Panc1 (cell line): ENCODE results near the gene NUP98. TPM values are rescaled to one million over a fixed set of nuclear protein-coding genes. Genes with fewer than 3 reads are reported as not detected.

ENCODE experiments used
- ATAC-seq: fragments of 200-7000 bp; cut with Tn5 transposase; 2 replicates; pipeline ENCODE4 v1.9.1; 2020; ENCODE audit warnings: mild to moderate bottlenecking, moderate library complexity
- BruUV-seq: library from RNA; stranded (reverse); fragments of 400-500 nt; replicated peaks from 2 replicates; lab custom pipeline; 2021; lab: Mats Ljungman, UMichigan
- CTCF ChIA-PET: fragments of 300-600 bp; sonication (Branson Sonifier 250); formaldehyde crosslinking; loops from one replicate; lab custom pipeline; 2022; ENCODE audit warnings: antibody characterized with exemption; lab: Charles Lee
- POLR2A ChIA-PET: fragments of 300-600 bp; sonication (Branson Sonifier 250); formaldehyde crosslinking; loops from one replicate; lab custom pipeline; 2022; ENCODE audit warnings: antibody characterized with exemption; lab: Charles Lee
- DNase-seq: peaks from one replicate; pipeline ENCODE4 v3.0.0-alpha.2; 2010; ENCODE audit warnings: low read depth, low spot score
- H3K27ac ChIP-seq: 2 replicates; pipeline ENCODE4 v1.5.1; 2011; ENCODE audit warnings: mild to moderate bottlenecking, low read length, inconsistent platforms
- H3K27me3 ChIP-seq: fragments of 200-500 bp; sonication (Bioruptor generic); 2 replicates; pipeline ENCODE4 v1.6.0; 2014; ENCODE audit warnings: low read length, inconsistent platforms; ENCODE audit not compliant: control insufficient read depth, insufficient read depth
- H3K36me3 ChIP-seq: fragments of 200-500 bp; sonication (Bioruptor generic); 2 replicates; pipeline ENCODE4 v1.5.1; 2014; ENCODE audit warnings: inconsistent platforms, mild to moderate bottlenecking, low read length, moderate library complexity; ENCODE audit not compliant: control insufficient read depth, insufficient read depth
- H3K4me1 ChIP-seq: 2 replicates; pipeline ENCODE4 v1.5.1; 2011; ENCODE audit warnings: inconsistent platforms, mild to moderate bottlenecking, low read length, moderate library complexity; ENCODE audit not compliant: control insufficient read depth, insufficient read depth
- H3K4me3 ChIP-seq, 2 experiments: 2 replicates each; pipeline ENCODE4 v1.5.1; 2011 to 2012; ENCODE audit warnings: low read depth in 2 of 2, low read length in 2 of 2, mild to moderate bottlenecking in 2 of 2, inconsistent platforms in 1 of 2, moderate library complexity in 1 of 2
- H3K9me3 ChIP-seq: fragments of 200-500 bp; sonication (Bioruptor generic); 2 replicates; pipeline ENCODE4 v1.5.1; 2014; ENCODE audit warnings: low read depth, mild to moderate bottlenecking, inconsistent platforms, low read length, moderate library complexity; ENCODE audit not compliant: control insufficient read depth, insufficient read depth
- CTCF ChIP-seq: fragments of 450-650 bp; IDR thresholded peaks from 2 replicates; pipeline ENCODE4 v1.5.1; 2017; ENCODE audit warnings: mild to moderate bottlenecking
- POLR2AphosphoS5 ChIP-seq: IDR thresholded peaks from 2 replicates; pipeline ENCODE4 v1.6.1; 2012; ENCODE audit warnings: mild to moderate bottlenecking, low read depth, low read length, moderate library complexity
- REST ChIP-seq, 2 experiments: IDR thresholded peaks; 2 replicates each; pipeline ENCODE4 v1.6.1; 2011 to 2012; ENCODE audit warnings: low read depth in 2 of 2, control low read depth in 1 of 2, low read length in 1 of 2, mild to moderate bottlenecking in 1 of 2, moderate library complexity in 1 of 2; ENCODE audit not compliant: insufficient read depth in 1 of 2
- SIN3A ChIP-seq: IDR thresholded peaks from 2 replicates; pipeline ENCODE4 v1.6.1; 2012; ENCODE audit warnings: low read depth, mild to moderate bottlenecking, low read length, moderate library complexity, borderline replicate concordance; ENCODE audit not compliant: insufficient read depth
- TCF7L2 ChIP-seq: IDR thresholded peaks from 2 replicates; pipeline ENCODE4 v1.6.1; 2011; ENCODE audit warnings: mild to moderate bottlenecking, low read depth, low read length, inconsistent platforms
- in situ Hi-C: cut with HindIII; loops from 2 replicates; pipeline ENCODE4 v1.10.0; 2016; ENCODE audit warnings: low sequenced_read_pairs, low pct_unique_long_range_greater_than_20kb
- intact Hi-C: fragments of 100-400 bp; cut with micrococcal nuclease; formaldehyde crosslinking; loops from one replicate; pipeline ENCODE4 v1.10.0; 2022; ENCODE audit not compliant: unreplicated experiment
- total RNA-seq: library from RNA; stranded (reverse); gene quantifications from one replicate; pipeline ENCODE4 v1.2.1, GENCODE V29; 2021; ENCODE audit not compliant: unreplicated experiment

NUP98 gene
- total RNA-seq, 1 experiment from 2014 or later, result 244 TPM

- no peaks in the 10 kb centered on the region for H3K4me1 ChIP-seq
- H3K27me3 ChIP-seq, result no peaks in the 10 kb centered on the region
- no TSS peak for BruUV-seq
- in situ Hi-C loops, result no loop called here
- DNase-seq (no peak), ATAC-seq (no peak)
- no peak overlapping the region for H3K27ac ChIP-seq
- no peaks in the 10 kb centered on the region for H3K9me3 ChIP-seq
- ChIA-PET CTCF (no interaction called here), POLR2A (no interaction called here)
- H3K36me3 ChIP-seq, result no peaks in the 10 kb centered on the region
- intact Hi-C loops, result no loop called here
- H3K4me3 ChIP-seq, result no peak overlapping the region
- no peak for TF ChIP-seq REST (IDR thresholded peaks at IDR 0.05; ENCODE audit: insufficient read depth in 1 of 2, low read depth in 2 of 2, low read length in 1 of 2)
- no peak for TF ChIP-seq CTCF
- TF ChIP-seq POLR2AphosphoS5, result no peak
- TF ChIP-seq TCF7L2, result no peak
- TF ChIP-seq SIN3A, result no peak
Observed at GRCh38 chr11:3626250-3626960, 170.9 kb downstream of the NUP98 start.

Other genes with a start within 250 kb of the NUP98 start
- gene ART5, start 155.6 kb downstream of the NUP98 start, total RNA-seq, result 12.8 TPM
- gene ART1, start 152.4 kb downstream of the NUP98 start, total RNA-seq, result not detected
- gene CHRNA10, start 126.2 kb downstream of the NUP98 start, total RNA-seq, result 6.8 TPM
- gene PGAP2, start 11.0 kb upstream of the NUP98 start, total RNA-seq, result 72.2 TPM
- 156 TPM for gene RHOG, start 43.4 kb upstream of the NUP98 start, total RNA-seq
- gene STIM1, start 58.1 kb upstream of the NUP98 start, total RNA-seq, result 93.6 TPM